ENCODE results near the gene ADH1A. TPM values are rescaled to one million over a fixed set of nuclear protein-coding genes. Genes with fewer than 3 reads are reported as not detected.

The ADH1A gene
- total and polyA plus RNA-seq, 2 experiments from 2014 or later = 26.6 to 39.0 TPM

DNA sequence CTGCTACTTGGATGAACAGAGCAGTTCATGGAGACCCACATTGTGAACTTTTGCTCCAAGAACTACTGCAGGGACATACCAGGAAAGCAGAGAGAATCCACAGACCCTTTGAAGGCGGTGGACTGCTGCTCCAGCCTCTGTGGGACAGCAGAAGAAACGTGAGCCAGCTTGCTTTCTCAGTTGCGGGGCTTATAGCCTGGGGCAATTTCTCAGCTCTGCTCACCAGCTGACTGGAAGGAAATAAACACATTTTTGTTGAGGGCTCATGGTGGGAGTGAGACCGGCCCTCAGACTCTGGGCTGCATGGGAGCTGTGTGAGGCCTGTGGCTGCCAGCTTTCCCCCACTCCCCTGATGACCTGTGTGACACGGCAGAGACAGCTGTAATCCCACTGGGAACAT, 2.6 kb upstream of the ADH1A start:
- Histone ChIP-seq H4K20me1 (ENCODE audit: insufficient read depth, poor library complexity, severe bottlenecking) (no peaks in the 10 kb centered on the region), H3K79me2 (no peaks in the 10 kb centered on the region), H3K4me3 (no peak overlapping the region), H3K9me2 (replicated peaks; ENCODE audit: insufficient read depth) (no peaks in the 10 kb centered on the region), H3K27me3 (no peaks in the 10 kb centered on the region), H3K36me3 (replicated peaks; ENCODE audit: insufficient read depth, low read depth) (no peaks in the 10 kb centered on the region), H2AFZ (no peak overlapping the region), H3K27ac (no peak overlapping the region), H3K9me3 (ENCODE audit: low read depth) (no peaks in the 10 kb centered on the region), H3K4me1 (ENCODE audit: insufficient read depth) (no peaks in the 10 kb centered on the region), H3K4me2 (no peak overlapping the region)
- WGBS (ENCODE audit: low lambda C conversion rate, missing lambda C conversion rate) = 71% methylated on average over 5 of the region's 5 CpGs
- no peak for DNase-seq (ENCODE audit: low spot score)
- TF ChIP-seq EZH2phosphoT487 (IDR thresholded peaks at IDR 0.05; ENCODE audit: low read depth, severe bottlenecking, unreplicated experiment) (no peak), EZH2 (IDR thresholded peaks at IDR 0.05; ENCODE audit: borderline replicate concordance) (no peak)
- TF ChIP-seq, protein P1, sequence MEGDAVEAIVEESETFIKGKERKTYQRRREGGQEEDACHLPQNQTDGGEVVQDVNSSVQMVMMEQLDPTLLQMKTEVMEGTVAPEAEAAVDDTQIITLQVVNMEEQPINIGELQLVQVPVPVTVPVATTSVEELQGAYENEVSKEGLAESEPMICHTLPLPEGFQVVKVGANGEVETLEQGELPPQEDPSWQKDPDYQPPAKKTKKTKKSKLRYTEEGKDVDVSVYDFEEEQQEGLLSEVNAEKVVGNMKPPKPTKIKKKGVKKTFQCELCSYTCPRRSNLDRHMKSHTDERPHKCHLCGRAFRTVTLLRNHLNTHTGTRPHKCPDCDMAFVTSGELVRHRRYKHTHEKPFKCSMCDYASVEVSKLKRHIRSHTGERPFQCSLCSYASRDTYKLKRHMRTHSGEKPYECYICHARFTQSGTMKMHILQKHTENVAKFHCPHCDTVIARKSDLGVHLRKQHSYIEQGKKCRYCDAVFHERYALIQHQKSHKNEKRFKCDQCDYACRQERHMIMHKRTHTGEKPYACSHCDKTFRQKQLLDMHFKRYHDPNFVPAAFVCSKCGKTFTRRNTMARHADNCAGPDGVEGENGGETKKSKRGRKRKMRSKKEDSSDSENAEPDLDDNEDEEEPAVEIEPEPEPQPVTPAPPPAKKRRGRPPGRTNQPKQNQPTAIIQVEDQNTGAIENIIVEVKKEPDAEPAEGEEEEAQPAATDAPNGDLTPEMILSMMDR (IDR thresholded peaks at IDR 0.05; ENCODE audit: poor library complexity) = no peak

DNA sequence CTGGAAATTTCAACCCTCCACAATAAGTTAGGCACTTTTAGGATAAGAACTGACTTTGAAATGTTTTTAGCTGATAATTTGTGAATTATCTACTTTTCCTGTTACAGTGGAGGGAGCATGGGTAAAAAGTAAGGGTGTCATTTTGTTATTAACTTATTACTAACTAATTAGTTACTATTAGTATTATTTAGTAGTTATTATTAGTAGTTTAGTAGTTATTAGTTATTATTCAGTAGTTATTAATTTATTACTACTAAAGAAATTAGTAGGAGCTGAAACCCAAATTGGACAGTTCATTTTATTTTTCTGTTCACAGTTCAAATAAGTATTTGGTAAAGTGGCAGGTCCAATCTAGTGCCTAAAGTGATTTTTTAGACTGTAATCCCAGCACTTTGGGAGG, 5.4 kb downstream of the ADH1A start:
- Histone ChIP-seq H3K9me3 (ENCODE audit: low read depth) (no peaks in the 10 kb centered on the region), H3K36me3 (replicated peaks; ENCODE audit: insufficient read depth, low read depth) (no peaks in the 10 kb centered on the region), H3K9me2 (replicated peaks; ENCODE audit: insufficient read depth) (no peaks in the 10 kb centered on the region), H4K20me1 (ENCODE audit: insufficient read depth, poor library complexity, severe bottlenecking) (no peaks in the 10 kb centered on the region), H3K27me3 (no peaks in the 10 kb centered on the region), H3K27ac (no peak overlapping the region), H3K4me1 (ENCODE audit: insufficient read depth) (no peaks in the 10 kb centered on the region), H3K79me2 (no peaks in the 10 kb centered on the region), H3K4me2 (no peak overlapping the region), H2AFZ (no peak overlapping the region), H3K4me3 (no peak overlapping the region)
- no peak for DNase-seq (ENCODE audit: low spot score)
- TF ChIP-seq, protein P1 (IDR thresholded peaks at IDR 0.05; ENCODE audit: poor library complexity) = no peak
- TF ChIP-seq EZH2phosphoT487 (IDR thresholded peaks at IDR 0.05; ENCODE audit: low read depth, severe bottlenecking, unreplicated experiment) (no peak), EZH2 (IDR thresholded peaks at IDR 0.05; ENCODE audit: borderline replicate concordance) (no peak)

DNA sequence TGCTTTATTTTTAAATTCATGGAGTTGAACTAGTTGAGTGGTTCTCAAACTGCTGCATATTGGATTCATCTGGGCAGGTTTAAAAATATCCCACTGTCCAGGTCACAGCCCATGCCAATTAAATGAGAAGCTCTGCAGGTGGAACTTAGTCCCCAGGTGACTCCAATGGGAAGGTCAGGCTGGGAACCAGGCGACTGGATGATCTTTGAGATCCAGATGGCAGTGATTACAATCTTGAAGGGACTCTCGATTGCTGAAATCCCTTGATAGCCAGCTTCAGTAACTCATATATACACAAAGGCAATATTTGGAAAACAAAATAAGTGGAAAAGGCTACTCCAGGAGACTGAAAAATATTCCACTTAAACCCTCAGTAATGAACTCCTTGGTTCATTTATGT, 8.1 kb downstream of the ADH1A start:
- WGBS (ENCODE audit: low lambda C conversion rate, missing lambda C conversion rate) = 91% methylated on average over 2 of the region's 2 CpGs
- Histone ChIP-seq H3K4me3 (no peak overlapping the region), H3K79me2 (no peaks in the 10 kb centered on the region), H3K9me3 (ENCODE audit: low read depth) (no peaks in the 10 kb centered on the region), H3K36me3 (replicated peaks; ENCODE audit: insufficient read depth, low read depth) (no peaks in the 10 kb centered on the region), H3K4me1 (ENCODE audit: insufficient read depth) (no peaks in the 10 kb centered on the region), H2AFZ (no peak overlapping the region), H3K4me2 (no peak overlapping the region), H3K9me2 (replicated peaks; ENCODE audit: insufficient read depth) (no peaks in the 10 kb centered on the region), H3K27me3 (no peaks in the 10 kb centered on the region), H3K27ac (no peak overlapping the region), H4K20me1 (ENCODE audit: insufficient read depth, poor library complexity, severe bottlenecking) (no peaks in the 10 kb centered on the region)
- no peak for DNase-seq (ENCODE audit: low spot score)
- TF ChIP-seq EZH2phosphoT487 (IDR thresholded peaks at IDR 0.05; ENCODE audit: low read depth, severe bottlenecking, unreplicated experiment) (no peak), EZH2 (IDR thresholded peaks at IDR 0.05; ENCODE audit: borderline replicate concordance) (no peak)
- TF ChIP-seq, protein P1 (IDR thresholded peaks at IDR 0.05; ENCODE audit: poor library complexity) = no peak

DNA sequence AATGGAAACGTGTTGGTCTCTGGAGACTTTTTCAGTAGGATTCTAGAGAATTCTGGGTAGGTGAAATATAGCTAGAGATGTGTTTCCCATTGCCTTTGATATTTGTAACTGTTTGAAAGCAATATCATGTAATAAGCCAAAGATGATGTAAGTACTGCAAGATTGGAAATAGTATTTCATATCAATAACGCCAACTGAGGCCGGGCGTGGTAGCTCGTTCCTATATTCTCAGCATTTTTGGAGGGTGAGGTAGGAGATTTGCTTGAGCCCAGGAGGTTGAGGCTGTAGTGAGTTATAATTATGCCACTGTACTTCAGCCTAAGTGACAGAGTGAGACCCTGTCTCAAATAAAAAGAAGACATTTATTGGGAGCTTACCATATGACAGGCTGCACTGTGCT, 9.5 kb downstream of the ADH1A start:
- H3K79me2 ChIP-seq = no peaks in the 10 kb centered on the region
- no peaks in the 10 kb centered on the region for H3K9me3 ChIP-seq (ENCODE audit: low read depth)
- no peaks in the 10 kb centered on the region for H3K4me1 ChIP-seq (ENCODE audit: insufficient read depth)
- H3K4me3 ChIP-seq = no peak overlapping the region
- H3K27me3 ChIP-seq = no peaks in the 10 kb centered on the region
- H3K27ac ChIP-seq = no peak overlapping the region
- no peaks in the 10 kb centered on the region for H3K9me2 ChIP-seq (replicated peaks; ENCODE audit: insufficient read depth)
- TF ChIP-seq EZH2 (IDR thresholded peaks at IDR 0.05; ENCODE audit: borderline replicate concordance) = no peak
- no peak for TF ChIP-seq EZH2phosphoT487 (IDR thresholded peaks at IDR 0.05; ENCODE audit: low read depth, severe bottlenecking, unreplicated experiment)
- TF ChIP-seq, protein P1 (IDR thresholded peaks at IDR 0.05; ENCODE audit: poor library complexity) = no peak
- H3K4me2 ChIP-seq = no peak overlapping the region
- no peaks in the 10 kb centered on the region for H3K36me3 ChIP-seq (replicated peaks; ENCODE audit: insufficient read depth, low read depth)
- no peak for DNase-seq (ENCODE audit: low spot score)
- 93% methylated on average over 5 of the region's 5 CpGs for WGBS (ENCODE audit: low lambda C conversion rate, missing lambda C conversion rate)
- H4K20me1 ChIP-seq (ENCODE audit: insufficient read depth, poor library complexity, severe bottlenecking) = no peaks in the 10 kb centered on the region
- H2AFZ ChIP-seq = no peak overlapping the region

All from hepatocyte (in vitro differentiated cells).